ENCODE measurements around the gene PCNX3.
"Not testable (repeated sequence)": the region's sequence is repeated elsewhere in the genome, so short reads cannot be mapped to it uniquely, and the experiment has no call there.

PCNX3 gene

DNA sequence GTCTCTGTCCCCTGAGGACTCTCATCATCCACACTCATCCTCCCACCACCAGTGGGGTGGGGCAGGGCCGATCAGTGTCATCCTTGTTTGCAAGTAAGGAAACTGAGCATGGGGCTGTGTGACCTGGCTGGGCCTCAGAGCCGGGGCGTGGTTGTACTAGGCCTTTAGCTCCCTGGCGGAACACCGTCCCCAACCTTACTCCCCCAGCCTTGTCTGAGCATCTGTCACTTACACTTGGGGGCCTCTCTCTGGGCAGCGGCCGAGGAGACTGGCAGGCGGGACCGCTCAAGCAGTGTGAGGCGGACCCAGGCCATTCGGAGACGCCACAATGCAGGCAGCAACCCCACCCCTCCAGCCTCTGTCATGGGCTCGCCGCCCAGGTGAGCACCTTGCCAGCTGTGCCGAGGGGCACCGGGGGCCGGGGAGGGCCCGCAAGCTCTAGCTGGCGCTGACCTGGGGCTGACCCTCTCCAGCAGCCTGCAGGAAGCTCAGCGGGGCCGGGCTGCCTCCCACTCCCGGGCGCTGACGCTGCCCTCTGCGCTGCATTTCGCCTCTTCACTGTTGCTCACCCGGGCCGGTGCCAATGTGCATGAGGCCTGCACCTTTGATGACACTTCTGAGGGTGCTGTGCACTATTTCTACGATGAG is 3.8 kb downstream of the PCNX3 start:
- no peak for DNase-seq (ENCODE audit: low read depth in 2 of 2)

DNA sequence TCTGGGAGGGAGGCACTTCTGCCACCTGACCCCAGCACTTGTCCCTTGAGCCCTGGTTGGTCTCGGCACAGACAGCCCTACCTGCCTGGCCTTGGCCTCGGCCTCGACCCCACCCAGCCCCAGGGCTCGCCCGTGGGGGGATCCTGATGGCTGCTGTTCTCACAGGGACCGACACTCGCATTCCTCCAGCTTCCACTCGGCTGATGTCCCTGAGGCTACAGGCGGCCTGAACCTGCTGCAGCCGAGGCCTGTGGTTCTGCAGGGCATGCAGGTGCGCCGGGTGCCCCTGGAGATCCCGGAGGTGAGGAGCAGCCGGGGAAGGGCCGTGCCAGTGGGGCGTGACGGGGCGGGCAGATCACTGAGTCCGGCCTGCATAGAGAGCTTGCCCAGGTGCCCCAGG is 5.1 kb downstream of the PCNX3 start:
- DNase-seq (ENCODE audit: low read depth in 2 of 2), result no peak

GRCh38 chr11:65621460-65621859 is 5.9 kb downstream of the PCNX3 start:
- no peak for DNase-seq (ENCODE audit: low read depth in 2 of 2)

GRCh38 chr11:65622011-65622410 is 6.4 kb downstream of the PCNX3 start:
- DNase-seq (ENCODE audit: low read depth in 2 of 2), result no peak

DNA sequence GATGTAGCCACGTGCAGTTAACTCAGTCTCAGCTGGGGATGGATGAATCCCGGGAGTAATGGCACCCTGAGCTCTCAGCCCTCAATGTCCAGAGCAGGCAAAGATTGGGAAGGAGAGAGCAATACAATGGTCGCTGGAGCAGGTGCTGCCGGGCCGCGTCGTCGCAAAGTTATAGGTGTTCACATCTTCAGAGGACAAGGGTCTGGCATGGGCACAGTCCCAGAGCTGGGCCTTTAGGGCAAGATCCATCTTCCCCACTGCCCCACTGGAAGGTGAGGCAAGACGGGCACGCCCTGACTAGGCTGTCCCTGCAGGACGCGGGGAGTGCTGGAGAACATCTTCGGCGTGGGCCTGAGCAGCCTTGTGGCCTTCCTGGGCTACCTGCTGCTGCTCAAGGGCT is 7.6 kb downstream of the PCNX3 start:
- DNase-seq (ENCODE audit: low read depth in 2 of 2), result no peak

DNA sequence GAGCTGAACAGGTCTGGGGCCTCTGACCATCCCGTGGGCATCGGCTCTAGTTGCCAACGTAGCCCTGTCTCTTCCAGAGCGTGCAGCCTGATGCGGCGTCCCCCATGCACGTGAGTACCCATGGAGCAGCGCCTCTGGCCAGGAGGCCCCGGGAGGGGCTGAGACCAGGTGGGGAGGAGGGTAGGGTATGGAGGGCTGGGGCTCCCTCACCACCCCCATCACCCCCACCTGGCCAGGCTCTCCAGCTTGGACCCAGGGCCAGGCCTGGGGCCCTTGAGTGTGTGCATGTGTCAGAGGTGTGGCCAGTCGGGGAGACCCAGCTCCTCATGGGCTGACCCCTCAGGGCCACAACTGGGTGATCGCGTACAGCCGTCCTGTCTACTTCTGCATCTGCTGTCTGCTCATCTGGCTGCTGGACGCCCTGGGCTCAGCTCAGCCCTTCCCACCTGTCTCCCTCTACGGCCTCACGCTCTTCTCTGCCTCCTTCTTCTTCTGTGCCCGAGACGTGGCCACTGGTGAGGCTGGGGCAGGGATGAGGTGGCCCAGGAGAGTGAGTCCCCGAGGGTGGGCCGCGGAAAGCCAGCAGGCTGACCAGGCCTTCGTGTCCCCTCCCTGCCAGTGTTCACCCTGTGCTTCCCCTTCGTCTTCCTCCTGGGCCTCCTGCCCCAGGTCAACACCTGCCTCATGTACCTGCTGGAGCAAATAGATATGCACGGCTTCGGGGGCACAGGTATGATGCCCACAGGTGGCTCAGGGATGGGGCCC is 8.5 kb downstream of the PCNX3 start:
- no peak for DNase-seq (ENCODE audit: low read depth in 2 of 2)

- no peak for DNase-seq (ENCODE audit: low read depth in 2 of 2)
Measured at GRCh38 chr11:65624931-65625627, 9.5 kb downstream of the PCNX3 start.

- no peak for DNase-seq (ENCODE audit: low read depth in 2 of 2)
Measured at GRCh38 chr11:65625628-65626342, 10.2 kb downstream of the PCNX3 start.

DNA sequence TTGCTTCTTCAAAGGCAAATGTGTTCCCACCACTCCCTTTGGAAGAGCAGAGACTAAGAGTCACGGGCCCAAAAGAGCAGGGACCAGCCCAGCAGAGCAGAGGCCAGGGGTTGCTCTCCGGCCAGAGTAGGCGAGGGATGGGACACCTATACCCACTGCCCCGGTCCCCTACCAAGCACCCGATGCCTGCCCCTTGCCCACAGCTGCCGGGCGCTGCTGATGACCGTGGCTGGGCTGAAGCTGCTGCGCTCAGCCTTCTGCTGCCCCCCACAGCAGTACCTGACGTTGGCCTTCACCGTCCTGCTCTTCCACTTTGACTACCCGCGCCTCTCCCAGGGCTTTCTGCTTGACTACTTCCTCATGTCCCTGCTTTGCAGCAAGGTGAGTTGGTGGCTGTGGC is 11.6 kb downstream of the PCNX3 start:
- no peak for DNase-seq (ENCODE audit: low read depth in 2 of 2)

DNA sequence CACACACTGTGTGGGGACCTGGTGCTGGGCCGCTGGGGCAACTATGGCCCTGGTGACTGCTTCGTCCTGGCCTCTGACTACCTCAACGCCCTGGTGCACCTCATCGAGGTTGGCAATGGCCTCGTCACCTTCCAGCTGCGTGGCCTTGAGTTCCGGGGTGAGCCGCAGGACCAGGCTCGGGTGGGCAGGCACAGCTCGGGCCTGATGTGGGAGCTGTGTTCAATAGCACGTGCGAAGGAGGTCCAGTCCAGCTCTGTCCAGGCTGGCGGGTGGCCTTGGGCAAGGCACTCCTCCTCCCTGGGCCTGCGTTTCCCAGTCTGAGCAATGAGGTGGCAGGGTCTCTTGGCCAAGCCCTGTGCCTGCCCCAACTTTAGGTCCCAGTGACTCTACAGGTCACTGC is 14.0 kb downstream of the PCNX3 start:
- DNase-seq (ENCODE audit: low read depth in 2 of 2), result no peak

DNA sequence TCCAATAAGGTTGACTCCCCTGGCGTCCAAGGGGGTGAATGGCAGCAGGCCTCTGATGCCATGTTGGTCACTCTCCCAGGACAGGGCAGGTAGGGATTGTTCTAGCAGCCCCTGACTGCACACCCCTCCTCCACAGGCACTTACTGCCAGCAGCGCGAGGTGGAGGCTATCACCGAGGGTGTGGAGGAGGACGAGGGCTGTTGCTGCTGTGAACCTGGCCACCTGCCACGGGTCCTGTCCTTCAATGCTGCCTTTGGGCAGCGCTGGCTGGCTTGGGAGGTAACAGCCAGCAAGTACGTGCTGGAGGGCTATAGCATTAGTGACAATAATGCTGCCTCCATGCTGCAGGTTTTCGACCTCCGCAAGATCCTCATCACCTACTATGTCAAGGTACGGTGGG is 14.6 kb downstream of the PCNX3 start:
- no peak for DNase-seq (ENCODE audit: low read depth in 2 of 2)

- DNase-seq (ENCODE audit: low read depth in 2 of 2), result no peak
Measured at GRCh38 chr11:65633390-65634108, 18.0 kb downstream of the PCNX3 start.

GRCh38 chr11:65634109-65634436 is 18.5 kb downstream of the PCNX3 start:
- no peak for DNase-seq (ENCODE audit: low read depth in 2 of 2)

GRCh38 chr11:65634440-65634839 is 18.9 kb downstream of the PCNX3 start:
- DNase-seq (ENCODE audit: low read depth in 2 of 2), result no peak

GRCh38 chr11:65634905-65635731 is 19.5 kb downstream of the PCNX3 start:
- no peak for DNase-seq (ENCODE audit: low read depth in 2 of 2)

GRCh38 chr11:65636108-65637031 is 20.8 kb downstream of the PCNX3 start:
- no peak for DNase-seq (ENCODE audit: low read depth in 2 of 2)

DNA sequence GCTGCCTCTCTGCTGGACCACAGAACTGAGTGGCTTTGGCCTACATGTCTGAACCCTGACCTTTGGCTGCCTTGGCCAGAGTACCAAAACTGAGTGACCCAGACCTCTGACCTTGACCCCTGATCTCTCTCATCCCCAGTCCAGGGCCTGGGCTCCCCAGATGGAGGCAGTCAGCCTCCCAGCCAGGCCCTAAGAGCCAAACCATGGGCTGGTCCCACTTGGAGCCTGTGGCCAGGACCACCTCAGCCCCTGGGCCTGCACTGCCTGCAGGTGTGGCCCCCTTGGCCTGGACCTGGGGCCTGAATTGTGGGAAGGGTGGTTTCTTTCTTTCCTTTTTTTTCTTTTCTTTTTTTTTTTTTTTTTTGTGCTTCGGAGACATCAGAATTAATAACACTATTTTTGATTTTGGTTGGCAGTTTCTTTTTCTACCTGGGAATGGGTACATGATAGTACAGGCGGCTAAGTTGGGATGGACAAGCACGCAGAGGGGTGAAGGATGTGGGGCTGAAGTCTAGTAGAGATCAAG is 21.5 kb downstream of the PCNX3 start:
- DNase-seq (ENCODE audit: low read depth in 2 of 2), result no peak

DNA sequence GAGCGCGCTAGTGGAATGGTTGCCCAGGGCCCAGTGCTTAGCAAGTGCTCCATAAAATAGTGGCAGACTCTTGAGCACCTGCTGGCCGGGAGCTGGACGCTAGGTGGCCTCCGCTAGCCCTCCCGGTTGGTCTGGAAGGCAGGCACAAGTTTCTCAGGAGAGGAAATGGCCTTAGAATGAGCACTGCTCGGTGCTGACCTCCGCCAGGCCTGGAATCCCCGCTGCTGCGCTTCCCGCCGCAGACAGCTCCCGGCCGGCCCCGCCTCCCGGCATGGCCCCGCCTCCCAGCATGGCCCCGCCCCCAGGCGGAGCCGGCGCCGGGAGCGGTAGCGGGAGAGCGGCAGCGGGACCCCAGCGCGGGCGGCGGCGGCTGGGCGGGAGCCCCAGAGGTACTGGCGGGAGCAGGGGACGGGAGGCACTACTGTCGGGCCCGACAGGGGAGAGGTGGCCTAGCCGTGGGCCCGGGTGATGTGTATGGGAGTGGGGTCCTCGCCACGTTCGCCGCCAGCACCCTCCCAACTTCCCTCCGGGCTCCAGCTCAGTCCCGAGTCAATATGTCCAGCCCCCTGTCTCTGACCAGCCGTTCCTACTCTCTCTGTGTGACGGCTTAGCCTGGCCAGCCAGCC is 22.3 kb downstream of the PCNX3 start, which contains the start of gene SIPA1:
Gene SIPA1, plus strand, starts transcription at position 308 of the 626 bp plus-strand sequence. CDS start 2,821 bp downstream, outside the sequence.
- peak in 1 of 2 donors; percentile 31 for DNase-seq (ENCODE audit: low read depth in 2 of 2)

DNA sequence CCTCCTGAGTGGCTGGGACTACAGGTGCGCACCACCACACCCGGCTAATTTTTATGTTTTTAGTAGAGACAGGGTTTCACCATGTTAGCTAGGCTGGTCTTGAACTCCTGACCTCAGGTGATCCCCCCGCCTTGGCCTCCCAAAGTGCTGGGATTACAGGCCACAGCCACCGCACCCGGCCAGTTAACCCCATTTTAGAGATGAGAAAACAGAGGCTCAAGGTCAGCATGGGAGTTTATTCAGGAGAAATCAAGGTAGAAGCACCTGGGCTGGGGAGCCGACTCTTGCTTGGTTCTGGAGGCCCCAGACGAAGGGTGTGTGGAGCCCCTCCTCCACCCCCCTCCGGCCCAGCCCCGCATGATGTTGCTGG is 23.6 kb downstream of the PCNX3 start:
- DNase-seq (ENCODE audit: low read depth in 2 of 2), result not testable (repeated sequence)

All from activated CD8-positive, alpha-beta memory T cell treated with anti-CD3 and anti-CD28 coated beads for 4 hours (primary cell).